LHCN-M2 (cell line): Measurements from ENCODE around the gene ACAP3. TPM values are rescaled to one million over a fixed set of nuclear protein-coding genes. Genes with fewer than 3 reads are reported as not detected.
"Not testable (repeated sequence)": the region's sequence is repeated elsewhere in the genome, so short reads cannot be mapped to it uniquely, and the experiment has no call there.

Source experiments
- DNase-seq: peaks from one replicate; pipeline ENCODE4 v3.0.0-alpha.2; 2012; ENCODE audit warnings: low read depth
- total RNA-seq: library from RNA; depleted of rRNA; stranded (reverse); fragments of >200 nt; gene quantifications from 2 replicates; pipeline ENCODE4 v1.2.3, GENCODE V29; 2014

ACAP3 gene
- total RNA-seq, 1 experiment from 2014 or later, result 71.0 TPM

- DNase-seq, result no peak
These were observed 40.0 kb downstream of the ACAP3 start for GRCh38 chr1:1267488-1268283.

GRCh38 chr1:1264868-1265272 is 42.9 kb downstream of the ACAP3 start:
- DNase-seq, result peak; percentile 98

GRCh38 chr1:1264026-1264425 is 43.7 kb downstream of the ACAP3 start:
- DNase-seq, result peak; percentile 38

GRCh38 chr1:1262758-1263157 is 45.0 kb downstream of the ACAP3 start:
- no peak for DNase-seq

- DNase-seq, result no peak
These were observed 45.7 kb downstream of the ACAP3 start for GRCh38 chr1:1262071-1262470.

- no peak for DNase-seq
These were observed 46.7 kb downstream of the ACAP3 start for GRCh38 chr1:1260843-1261560.

GRCh38 chr1:1259951-1260600 is 47.7 kb downstream of the ACAP3 start:
- no peak for DNase-seq

- DNase-seq, result no peak
These were observed 48.2 kb downstream of the ACAP3 start for GRCh38 chr1:1259540-1259939.

- DNase-seq, result no peak
These were observed 48.6 kb downstream of the ACAP3 start for GRCh38 chr1:1259119-1259488.

- no peak for DNase-seq
These were observed 50.5 kb downstream of the ACAP3 start for GRCh38 chr1:1256956-1257871.

- DNase-seq, result no peak
These were observed 52.1 kb downstream of the ACAP3 start for GRCh38 chr1:1255611-1256010.

- DNase-seq, result no peak
These were observed 52.7 kb downstream of the ACAP3 start for GRCh38 chr1:1255078-1255477.

GRCh38 chr1:1254667-1254998 is 53.1 kb downstream of the ACAP3 start:
- no peak for DNase-seq

- DNase-seq, result no peak
These were observed 53.6 kb downstream of the ACAP3 start for GRCh38 chr1:1253972-1254666.

GRCh38 chr1:1253314-1253713 is 54.4 kb downstream of the ACAP3 start:
- no peak for DNase-seq

- DNase-seq, result no peak
These were observed 56.9 kb downstream of the ACAP3 start for GRCh38 chr1:1250786-1251284.

- not testable (repeated sequence) for DNase-seq
These were observed 59.5 kb downstream of the ACAP3 start for GRCh38 chr1:1248009-1248913.

- no peak for DNase-seq
These were observed 60.3 kb downstream of the ACAP3 start for GRCh38 chr1:1247341-1247913.

- DNase-seq, result no peak
These were observed 61.0 kb downstream of the ACAP3 start, which contains the start of gene C1QTNF12 for GRCh38 chr1:1246577-1247340. Gene C1QTNF12, minus strand, starts transcription at chr1:1246722. Its CDS starts 32 bp downstream, at chr1:1246690.
